Hematopoietic multipotent progenitor cell treated with erythropoietin and hydrocortisone succinate and interleukin-3 and kit ligand, for 17 days (in vitro differentiated cells): ENCODE measurements around the gene PRMT1.

Experiments
- DNase-seq: peaks from one replicate; pipeline ENCODE4 v3.0.0-alpha.2; 2015; ENCODE audit warnings: low spot score

PRMT1 gene

GRCh38 chr19:49727217-49728030, 50.4 kb downstream of the PRMT1 start:
- DNase-seq, result no peak

- DNase-seq, result no peak
Observed at GRCh38 chr19:49730166-49730565, 53.1 kb downstream of the PRMT1 start.
